ENCODE measurements around the gene MTERF4.

DNA sequence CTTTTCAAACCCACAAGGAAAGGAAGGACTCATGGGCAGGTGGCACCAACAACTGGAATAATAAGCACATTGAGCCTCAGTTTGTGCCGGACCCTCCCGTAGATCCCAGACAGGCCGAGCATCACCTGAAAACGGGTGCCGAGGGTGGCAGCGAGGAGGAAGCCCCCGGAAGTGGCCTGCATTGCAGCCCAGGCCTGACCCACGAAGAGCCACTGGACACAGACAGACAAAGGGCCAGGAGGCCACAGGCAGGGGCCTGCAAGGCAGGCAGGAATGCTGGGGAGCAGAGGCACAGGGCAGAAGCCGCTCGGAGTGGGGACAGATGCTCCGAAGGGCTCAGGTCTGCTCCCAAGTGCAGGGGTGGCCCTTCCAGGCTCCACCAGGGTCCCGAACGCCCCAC, 31.7 kb downstream of the MTERF4 start:
- TF ChIP-seq POLR2A (IDR thresholded peaks at IDR 0.05): no peak
- TF ChIP-seq, protein P1, sequence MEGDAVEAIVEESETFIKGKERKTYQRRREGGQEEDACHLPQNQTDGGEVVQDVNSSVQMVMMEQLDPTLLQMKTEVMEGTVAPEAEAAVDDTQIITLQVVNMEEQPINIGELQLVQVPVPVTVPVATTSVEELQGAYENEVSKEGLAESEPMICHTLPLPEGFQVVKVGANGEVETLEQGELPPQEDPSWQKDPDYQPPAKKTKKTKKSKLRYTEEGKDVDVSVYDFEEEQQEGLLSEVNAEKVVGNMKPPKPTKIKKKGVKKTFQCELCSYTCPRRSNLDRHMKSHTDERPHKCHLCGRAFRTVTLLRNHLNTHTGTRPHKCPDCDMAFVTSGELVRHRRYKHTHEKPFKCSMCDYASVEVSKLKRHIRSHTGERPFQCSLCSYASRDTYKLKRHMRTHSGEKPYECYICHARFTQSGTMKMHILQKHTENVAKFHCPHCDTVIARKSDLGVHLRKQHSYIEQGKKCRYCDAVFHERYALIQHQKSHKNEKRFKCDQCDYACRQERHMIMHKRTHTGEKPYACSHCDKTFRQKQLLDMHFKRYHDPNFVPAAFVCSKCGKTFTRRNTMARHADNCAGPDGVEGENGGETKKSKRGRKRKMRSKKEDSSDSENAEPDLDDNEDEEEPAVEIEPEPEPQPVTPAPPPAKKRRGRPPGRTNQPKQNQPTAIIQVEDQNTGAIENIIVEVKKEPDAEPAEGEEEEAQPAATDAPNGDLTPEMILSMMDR (IDR thresholded peaks at IDR 0.05): no peak

Data from uterus (tissue), 2 donors.